ENCODE measurements around the gene ATXN10. TPM values are rescaled to one million over a fixed set of nuclear protein-coding genes. Genes with fewer than 3 reads are reported as not detected.

The ATXN10 gene
- total and polyA plus RNA-seq, 2 of the 8 experiments (the other 6 are each of a cell fraction or from before 2014, with no cell fraction given): 134 to 210 TPM

- TF ChIP-seq CHD7 (IDR thresholded peaks at IDR 0.05; ENCODE audit: insufficient replicate concordance, low read length) (no peak), SIN3A (conservative IDR thresholded peaks at IDR 0.05 in 1 of 2, IDR thresholded peaks at IDR 0.05 in 1 of 2; ENCODE audit: low read depth in 1 of 2, low read length in 2 of 2) (no peak), CREB1 (IDR thresholded peaks at IDR 0.05) (no peak), JUND (IDR thresholded peaks at IDR 0.05; ENCODE audit: low read length) (no peak), HDAC6 (IDR thresholded peaks at IDR 0.05; ENCODE audit: low read depth, low read length) (no peak), CEBPB (IDR thresholded peaks at IDR 0.05; ENCODE audit: low read depth, low read length) (no peak), CBX5 (IDR thresholded peaks at IDR 0.05; ENCODE audit: low read depth, low read length) (no peak), PHF8 (conservative IDR thresholded peaks at IDR 0.05; ENCODE audit: low read depth, low read length) (no peak), POLR2AphosphoS5 (IDR thresholded peaks at IDR 0.05; ENCODE audit: low read depth, low read length) (no peak), EGR1 (IDR thresholded peaks at IDR 0.05; ENCODE audit: borderline replicate concordance, low read depth, low read length) (no peak), RNF2 (IDR thresholded peaks at IDR 0.05; ENCODE audit: borderline replicate concordance, low read depth, low read length, missing control alignments, poor library complexity, severe bottlenecking) (no peak), SIX5 (IDR thresholded peaks at IDR 0.05; ENCODE audit: low read depth, low read length) (no peak), MAFK (IDR thresholded peaks at IDR 0.05; ENCODE audit: low read depth, low read length) (no peak)
Measured at GRCh38 chr22:45638197-45638596, 33.4 kb upstream of the ATXN10 start (continued).

Data from H1 (cell line).